COR-L47 (cell line): Measurements from ENCODE around the gene SLC2A2.
A peak's percentile ranks its signal among the peaks of the same experiment; 100 is the strongest.
"Not testable (repeated sequence)": the region's sequence is repeated elsewhere in the genome, so short reads cannot be mapped to it uniquely, and the experiment has no call there.

ENCODE experiments used
- DNase-seq: peaks from one replicate; lab custom pipeline; 2025; lab: John Stamatoyannopoulos, UW

Gene SLC2A2

GRCh38 chr3:170988378-170988777 is 38.1 kb downstream of the SLC2A2 start:
- DNase-seq, result no peak

DNA sequence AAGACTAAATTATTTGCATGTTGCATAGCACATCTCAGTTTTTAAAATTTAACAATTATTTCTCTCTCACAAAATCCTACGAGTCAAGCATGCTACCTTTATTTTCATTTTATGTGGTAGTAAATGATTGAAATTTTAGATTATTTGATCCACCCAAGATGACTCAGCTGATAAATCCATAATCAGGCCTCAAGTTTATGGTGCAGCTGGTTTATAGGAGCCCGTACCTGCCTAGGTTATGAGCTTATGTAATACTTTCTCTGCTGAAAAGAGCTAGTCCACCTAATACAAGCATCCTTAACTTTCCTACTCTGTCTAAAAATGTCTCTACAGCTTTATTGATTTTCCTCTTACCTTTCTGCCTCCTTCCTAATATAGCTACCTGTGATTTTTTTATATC is 41.2 kb downstream of the SLC2A2 start:
- DNase-seq, result no peak

GRCh38 chr3:170982733-170983132 is 43.8 kb downstream of the SLC2A2 start:
- DNase-seq, result no peak

GRCh38 chr3:170980399-170980798 is 46.1 kb downstream of the SLC2A2 start:
- no peak for DNase-seq

DNA sequence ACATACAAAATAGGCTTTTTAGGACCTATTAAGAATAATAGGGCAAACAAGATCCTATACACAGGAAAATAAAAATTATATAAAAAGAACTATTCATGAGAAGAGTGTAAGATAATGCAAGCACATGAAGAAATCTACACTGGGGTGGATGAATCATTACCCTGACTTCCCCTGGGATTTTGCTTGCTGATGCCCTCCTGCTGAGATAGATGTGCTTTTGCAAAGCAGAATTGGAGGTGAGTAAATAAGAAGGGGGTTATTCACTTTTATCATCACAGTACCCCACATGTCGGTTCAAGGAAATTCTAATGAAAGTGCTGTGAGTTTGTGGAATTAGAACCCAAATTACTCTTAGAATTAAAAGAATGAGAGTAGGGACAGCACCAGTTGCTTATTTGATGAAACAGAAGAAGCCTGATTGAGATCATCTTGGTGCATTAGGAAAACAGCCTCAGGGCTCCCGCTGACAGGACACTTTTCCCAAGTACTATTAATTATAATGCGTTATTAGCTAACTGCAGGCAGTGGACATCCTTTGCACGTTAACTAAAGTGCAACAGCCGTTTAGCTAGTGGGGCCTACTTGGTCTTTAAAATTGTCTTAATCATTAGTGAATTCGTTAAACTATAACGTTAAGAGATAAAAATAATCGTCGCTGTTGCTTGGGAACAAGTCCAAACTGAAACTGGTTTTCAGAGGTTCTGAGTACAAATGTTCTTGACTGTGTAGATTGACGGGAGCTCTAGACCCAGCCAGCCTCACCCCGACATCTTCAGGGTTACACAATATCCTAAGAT is 48.4 kb downstream of the SLC2A2 start:
- DNase-seq, result no peak

GRCh38 chr3:170976190-170976519 is 50.4 kb downstream of the SLC2A2 start:
- no peak for DNase-seq

- no peak for DNase-seq
These were observed 51.0 kb downstream of the SLC2A2 start for GRCh38 chr3:170975283-170976189.

GRCh38 chr3:170974872-170975271 is 51.6 kb downstream of the SLC2A2 start:
- no peak for DNase-seq

- DNase-seq, result not testable (repeated sequence)
These were observed 53.6 kb downstream of the SLC2A2 start for GRCh38 chr3:170972917-170973316.

GRCh38 chr3:170967126-170967525 is 59.4 kb downstream of the SLC2A2 start:
- no peak for DNase-seq

- no peak for DNase-seq
These were observed 60.0 kb downstream of the SLC2A2 start for GRCh38 chr3:170966495-170966894.

DNA sequence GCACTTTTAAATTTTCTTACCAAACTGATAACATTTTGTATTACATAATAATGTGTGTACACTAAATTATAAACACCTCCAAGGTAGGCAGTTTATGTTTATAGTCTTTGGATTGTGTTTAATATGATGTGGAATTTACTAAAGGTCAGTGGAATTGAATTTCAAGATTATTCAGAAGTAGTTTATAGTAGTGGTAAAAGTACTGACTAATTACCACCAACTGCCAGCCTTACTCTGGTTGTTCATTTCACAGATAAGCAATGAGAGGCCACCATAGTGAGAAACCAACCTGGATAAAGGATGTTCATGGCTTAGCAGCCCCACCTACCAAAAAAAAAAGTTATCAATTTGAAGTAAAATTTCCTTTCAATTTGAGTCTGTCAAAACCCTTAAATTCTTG is 64.1 kb downstream of the SLC2A2 start:
- DNase-seq, result no peak

DNA sequence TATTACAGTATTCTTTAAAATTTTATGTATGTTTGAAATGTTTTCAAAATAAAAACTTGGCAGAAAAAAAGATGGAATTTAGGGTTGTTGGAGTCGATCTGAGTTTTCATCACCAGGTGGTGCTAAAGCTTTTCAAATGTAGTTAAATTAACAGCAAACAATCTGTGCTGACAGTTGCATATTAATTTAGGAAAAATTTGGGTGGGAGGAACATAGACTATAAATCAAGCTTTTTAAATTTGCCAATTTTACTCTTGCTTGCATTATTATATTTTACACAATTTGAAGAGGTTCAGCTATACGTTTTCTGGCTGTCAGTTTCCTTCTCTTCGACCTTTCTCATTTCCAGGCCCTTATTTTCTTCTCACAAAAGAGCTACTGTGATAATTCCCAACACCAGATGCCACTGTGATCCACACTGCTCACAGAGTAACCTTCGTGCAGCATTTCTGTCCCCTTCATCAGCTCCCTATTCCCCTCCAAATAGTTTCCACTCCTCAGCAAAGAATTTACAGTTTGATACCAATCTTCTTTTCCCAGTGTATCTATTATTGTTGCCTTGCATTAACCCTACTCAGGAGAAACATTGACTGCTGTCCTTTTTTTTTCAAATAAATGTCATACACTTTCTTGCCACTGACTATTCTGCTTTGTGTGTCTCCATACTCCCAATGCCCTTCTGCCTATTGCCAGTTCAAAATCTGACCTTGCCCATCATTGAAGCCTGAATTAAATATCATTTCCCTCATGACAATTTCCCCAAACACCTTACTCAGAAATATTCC is 64.7 kb downstream of the SLC2A2 start:
- peak; percentile 38 for DNase-seq

DNA sequence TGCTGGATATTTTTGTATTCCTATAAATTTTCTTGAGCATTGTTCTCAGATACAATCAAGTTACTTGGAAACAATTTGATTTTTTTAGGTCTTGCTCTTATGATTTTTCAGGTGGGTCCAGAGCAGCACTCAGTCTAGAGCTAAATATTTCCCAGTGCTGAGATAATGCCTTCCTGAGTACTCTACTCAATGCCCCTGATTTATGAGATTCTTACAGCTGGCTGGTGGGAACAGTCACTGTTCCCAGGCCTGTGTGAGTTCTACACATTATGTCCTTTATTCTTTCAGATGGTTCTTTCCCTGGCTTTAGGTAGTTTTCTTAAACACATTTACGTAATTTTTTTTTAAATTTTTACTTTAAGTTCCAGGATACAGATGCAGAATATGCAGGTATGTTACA is 67.1 kb downstream of the SLC2A2 start:
- DNase-seq, result no peak

GRCh38 chr3:170956647-170957046 is 69.9 kb downstream of the SLC2A2 start:
- no peak for DNase-seq

- DNase-seq, result no peak
These were observed 72.8 kb downstream of the SLC2A2 start for GRCh38 chr3:170953736-170954135.

DNA sequence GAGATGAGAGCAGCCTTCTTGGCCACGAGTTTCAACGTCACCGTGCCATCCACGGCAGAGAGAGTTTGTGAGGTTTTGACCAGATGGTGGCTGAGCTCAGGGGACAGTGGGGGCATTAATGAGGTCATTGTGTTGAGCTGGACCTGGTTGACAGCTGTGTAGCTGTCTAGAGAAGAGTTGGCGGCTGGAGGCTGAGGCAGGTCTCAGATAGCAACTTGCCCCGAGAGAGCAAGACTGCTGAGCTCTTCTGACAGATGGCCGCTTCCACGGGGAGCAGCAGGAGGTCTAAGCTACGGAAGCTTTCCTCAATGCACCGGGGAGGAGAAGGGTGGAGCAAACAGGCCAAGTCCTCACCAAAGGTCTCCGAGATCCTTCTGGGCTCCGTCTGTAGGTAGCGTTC is 73.3 kb downstream of the SLC2A2 start:
- no peak for DNase-seq

DNA sequence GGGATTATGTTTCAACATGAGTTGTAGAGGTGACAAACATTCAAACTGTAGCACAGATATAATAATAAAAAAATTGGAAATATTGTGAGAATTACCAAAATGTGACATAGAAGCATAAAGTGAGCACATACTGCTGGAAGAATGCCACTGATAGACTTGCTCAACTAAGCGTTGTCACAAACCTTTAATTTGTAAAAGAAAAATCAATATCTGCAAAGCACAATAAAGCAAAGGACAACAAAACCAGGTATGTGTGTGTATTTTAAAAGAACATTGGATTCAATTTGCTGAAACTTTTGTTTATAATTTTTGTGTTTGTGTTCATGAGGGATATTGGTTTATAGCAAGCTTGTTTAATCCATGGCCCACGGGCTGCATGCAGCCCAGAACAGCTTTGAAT is 77.3 kb downstream of the SLC2A2 start:
- DNase-seq, result no peak

GRCh38 chr3:170947018-170947769 is 79.3 kb downstream of the SLC2A2 start:
- DNase-seq, result no peak
